HepG2 (cell line): ENCODE results near the gene ZFP92. TPM values are rescaled to one million over a fixed set of nuclear protein-coding genes. Genes with fewer than 3 reads are reported as not detected.

Experiments
- ASH2L ChIP-seq: fragments of 300-600, 200-600 bp; sonication (generic); IDR thresholded peaks from 2 replicates; pipeline ENCODE4 v1.7.0; 2017; ENCODE audit warnings: low read depth, mild to moderate bottlenecking, moderate library complexity, mixed read lengths, low read length; ENCODE audit not compliant: insufficient read length
- ATM ChIP-seq: fragments of 450-650 bp; IDR thresholded peaks from 2 replicates; pipeline ENCODE4 v1.7.1; 2017; ENCODE audit warnings: mild to moderate bottlenecking, borderline replicate concordance
- FOXJ3 ChIP-seq: sonication (generic); formaldehyde crosslinking; IDR thresholded peaks from 2 replicates; pipeline ENCODE4 v1.4.0; 2020; ENCODE audit warnings: missing genetic modification reagents, mild to moderate bottlenecking, borderline replicate concordance
- FOXM1 ChIP-seq: sonication (generic); formaldehyde crosslinking; IDR thresholded peaks from 2 replicates; pipeline ENCODE4 v1.5.0; 2020; ENCODE audit warnings: missing genetic modification reagents
- HMGXB4 ChIP-seq, 2 experiments: sonication (generic) in 1 of 2; formaldehyde crosslinking in 1 of 2; IDR thresholded peaks; 2 replicates each; pipeline versions ENCODE4 v1.4.0 to v1.6.1; 2018 to 2020; ENCODE audit warnings: missing genetic modification reagents in 2 of 2, borderline replicate concordance in 1 of 2, low read depth in 1 of 2, mild to moderate bottlenecking in 1 of 2, missing biosample characterization in 1 of 2
- HNRNPL ChIP-seq: fragments of 200-400 bp; formaldehyde crosslinking; IDR thresholded peaks from 2 replicates; pipeline ENCODE4 v1.6.1; 2017; ENCODE audit warnings: mild to moderate bottlenecking, low read depth, low read length
- KDM6A ChIP-seq: IDR thresholded peaks from 2 replicates; pipeline ENCODE4 v1.6.1; 2016; ENCODE audit warnings: low read depth
- MAFG ChIP-seq: sonication (generic); formaldehyde crosslinking; IDR thresholded peaks from 2 replicates; pipeline ENCODE4 v1.5.1; 2020; ENCODE audit warnings: mild to moderate bottlenecking, missing genetic modification reagents
- MXD3 ChIP-seq: IDR thresholded peaks from 2 replicates; pipeline ENCODE4 v1.6.1; 2016; ENCODE audit warnings: mild to moderate bottlenecking, missing biosample characterization, missing genetic modification reagents
- MYC ChIP-seq: sonication (generic); formaldehyde crosslinking; IDR thresholded peaks from 2 replicates; pipeline ENCODE4 v1.9.0; 2021; ENCODE audit warnings: missing genetic modification reagents, borderline replicate concordance
- NCOA2 ChIP-seq: sonication (generic); formaldehyde crosslinking; IDR thresholded peaks from 2 replicates; pipeline ENCODE4 v1.8.0; 2022; ENCODE audit warnings: inconsistent platforms
- NR2F2 ChIP-seq: IDR thresholded peaks from 2 replicates; pipeline ENCODE4 v1.6.1; 2012; ENCODE audit warnings: low read depth, inconsistent platforms, borderline replicate concordance
- PAF1 ChIP-seq: IDR thresholded peaks from 2 replicates; pipeline ENCODE4 v1.6.1; 2016; ENCODE audit warnings: missing genetic modification reagents, missing compliant biosample characterization
- RAD21 ChIP-seq: fragments of 450-650 bp; formaldehyde crosslinking; IDR thresholded peaks from 2 replicates; pipeline ENCODE4 v1.5.0; 2020; ENCODE audit warnings: mild to moderate bottlenecking
- SMC3 ChIP-seq: IDR thresholded peaks from 2 replicates; pipeline ENCODE4 v1.6.1; 2011; ENCODE audit warnings: low read length, improper control_type of control experiment
- SP2 ChIP-seq: sonication (generic); formaldehyde crosslinking; IDR thresholded peaks from 2 replicates; pipeline ENCODE4 v1.5.1; 2020; ENCODE audit warnings: mild to moderate bottlenecking, missing genetic modification reagents
- TARDBP ChIP-seq: sonication (generic); formaldehyde crosslinking; IDR thresholded peaks from 2 replicates; pipeline ENCODE4 v1.8.0; 2022; ENCODE audit warnings: mild to moderate bottlenecking, missing genetic modification reagents
- TCF12 ChIP-seq, 2 experiments: fragments of 450-650 bp in 1 of 2; sonication (generic) in 1 of 2; formaldehyde crosslinking in 1 of 2; IDR thresholded peaks; 2 replicates each; pipeline versions ENCODE4 v1.6.1 to v1.8.0; 2017 to 2022; ENCODE audit warnings: antibody characterized with exemption in 1 of 2, mild to moderate bottlenecking in 1 of 2, missing genetic modification reagents in 1 of 2, moderate library complexity in 1 of 2
- TSC22D2 ChIP-seq: sonication (generic); formaldehyde crosslinking; IDR thresholded peaks from 2 replicates; pipeline ENCODE4 v1.5.1; 2020; ENCODE audit warnings: missing genetic modification reagents, mild to moderate bottlenecking, borderline replicate concordance
- WIZ ChIP-seq: sonication (generic); formaldehyde crosslinking; IDR thresholded peaks from 2 replicates; pipeline ENCODE4 v1.5.1; 2020; ENCODE audit warnings: mild to moderate bottlenecking, missing genetic modification reagents
- ZFP90 ChIP-seq: sonication (generic); formaldehyde crosslinking; IDR thresholded peaks from 2 replicates; pipeline ENCODE4 v1.8.0; 2022; ENCODE audit warnings: missing genetic modification reagents, mild to moderate bottlenecking, inconsistent platforms, borderline replicate concordance
- ZNF124 ChIP-seq: sonication (generic); formaldehyde crosslinking; IDR thresholded peaks from 2 replicates; pipeline ENCODE4 v1.4.0; 2020; ENCODE audit warnings: missing genetic modification reagents
- ZNF20 ChIP-seq: sonication (generic); formaldehyde crosslinking; IDR thresholded peaks from 2 replicates; pipeline ENCODE4 v1.4.0; 2020; ENCODE audit warnings: mild to moderate bottlenecking, moderate library complexity, missing genetic modification reagents
- ZNF331 ChIP-seq: sonication (generic); formaldehyde crosslinking; IDR thresholded peaks from 2 replicates; pipeline ENCODE4 v1.4.0; 2020; ENCODE audit warnings: missing genetic modification reagents
- ZNF414 ChIP-seq: sonication (generic); formaldehyde crosslinking; IDR thresholded peaks from 2 replicates; pipeline ENCODE4 v1.5.0; 2020; ENCODE audit warnings: missing genetic modification reagents
- ZNF432 ChIP-seq: sonication (generic); formaldehyde crosslinking; IDR thresholded peaks from 2 replicates; pipeline ENCODE4 v1.5.0; 2020; ENCODE audit warnings: missing genetic modification reagents, mild to moderate bottlenecking, borderline replicate concordance
- ZNF580 ChIP-seq: IDR thresholded peaks from 2 replicates; pipeline ENCODE4 v1.6.1; 2016; ENCODE audit warnings: low read depth, borderline replicate concordance
- ZNF660 ChIP-seq: sonication (generic); formaldehyde crosslinking; IDR thresholded peaks from 2 replicates; pipeline ENCODE4 v1.5.1; 2020; ENCODE audit warnings: mild to moderate bottlenecking, low read depth, missing genetic modification reagents, borderline replicate concordance
- polyA plus RNA-seq, 8 experiments: library from polyadenylated mRNA; depleted of rRNA in 3 of 8; stranded (reverse) in 7 of 8; unstranded in 1 of 8; fragments of >200 nt; fragmentation: Illumina TruSeq in 4 of 8; extraction: Trizol in 4 of 8; gene quantifications; 2 replicates each; pipeline versions ENCODE4 v1.2.1 to v1.2.3, GENCODE V29; 2011 to 2016; ENCODE audit warnings: low read depth in 4 of 8, missing spikeins in 1 of 8, mixed read lengths in 1 of 8; ENCODE audit not compliant: insufficient read depth in 1 of 8
- total RNA-seq, 5 experiments: library from RNA; depleted of rRNA; stranded (reverse); fragments of >200 nt; fragmentation: Illumina TruSeq; extraction: Trizol; gene quantifications; 2 replicates each; pipeline ENCODE4 v1.2.3, GENCODE V29; 2016; ENCODE audit warnings: low read depth in 1 of 5

The ZFP92 gene
- total and polyA plus RNA-seq, 2 of the 13 experiments (the other 11 are each of a cell fraction or from before 2014, with no cell fraction given), result 0.02 TPM; not detected in 1

GRCh38 chrX:153400146-153401132 lies 10.8 kb upstream of the ZFP92 start (continued):
- peak; percentile 56; a peak in 2 of 4 replicates for TF ChIP-seq HMGXB4 (CRISPR knock-in tag; IDR thresholded peaks at IDR 0.05; ENCODE audit: borderline replicate concordance in 1 of 2, low read depth in 1 of 2)
- TF ChIP-seq ZNF414 (CRISPR knock-in tag), result no peak
- no peak for TF ChIP-seq ZFP90 (CRISPR knock-in tag)
- no peak for TF ChIP-seq TSC22D2 (CRISPR knock-in tag)
- no peak for TF ChIP-seq ZNF660
- no peak for TF ChIP-seq FOXJ3
- TF ChIP-seq MAFG (CRISPR knock-in tag), result no peak
- TF ChIP-seq MXD3 (CRISPR knock-in tag), result no peak
- TF ChIP-seq MYC (CRISPR knock-in tag), result no peak; the same call in 1 of the 2 replicates
- TF ChIP-seq KDM6A (CRISPR knock-in tag), result no peak
- TF ChIP-seq SP2 (CRISPR knock-in tag), result no peak
- TF ChIP-seq ZNF432 (CRISPR knock-in tag), result no peak
- TF ChIP-seq ZNF20 (CRISPR knock-in tag), result no peak
- TF ChIP-seq WIZ (CRISPR knock-in tag), result no peak
- peak; percentile 82 for TF ChIP-seq RAD21 (CRISPR knock-in tag)
- no peak for TF ChIP-seq ZNF124 (CRISPR knock-in tag)
- no peak for TF ChIP-seq TARDBP (CRISPR knock-in tag)
- TF ChIP-seq SMC3, result peak; percentile 30; the same call in 1 of the 2 replicates
- no peak for TF ChIP-seq PAF1
- TF ChIP-seq TCF12 (IDR thresholded peaks at IDR 0.05), result no peak
- TF ChIP-seq TCF12 (CRISPR knock-in tag; IDR thresholded peaks at IDR 0.05), result no peak
- TF ChIP-seq ASH2L, result no peak
- TF ChIP-seq NCOA2, result no peak
- TF ChIP-seq NR2F2, result no peak
- no peak for TF ChIP-seq ATM
- no peak for TF ChIP-seq ZNF580 (CRISPR knock-in tag)
- TF ChIP-seq HNRNPL, result no peak
- no peak for TF ChIP-seq FOXM1
- 0 out of 2 replicates have a peak, but pooled peaks have one; percentile 19 for TF ChIP-seq ZNF331 (CRISPR knock-in tag)
